Activated gamma-delta T cell (primary cell): ENCODE data around the gene CD164L2.
A peak's percentile ranks its signal among the peaks of the same experiment; 100 is the strongest.
"Not testable (repeated sequence)": the region's sequence is repeated elsewhere in the genome, so short reads cannot be mapped to it uniquely, and the experiment has no call there.

ENCODE experiments used
- DNase-seq: peaks from one replicate; lab custom pipeline; 2025; lab: John Stamatoyannopoulos, UW

The CD164L2 gene

DNA sequence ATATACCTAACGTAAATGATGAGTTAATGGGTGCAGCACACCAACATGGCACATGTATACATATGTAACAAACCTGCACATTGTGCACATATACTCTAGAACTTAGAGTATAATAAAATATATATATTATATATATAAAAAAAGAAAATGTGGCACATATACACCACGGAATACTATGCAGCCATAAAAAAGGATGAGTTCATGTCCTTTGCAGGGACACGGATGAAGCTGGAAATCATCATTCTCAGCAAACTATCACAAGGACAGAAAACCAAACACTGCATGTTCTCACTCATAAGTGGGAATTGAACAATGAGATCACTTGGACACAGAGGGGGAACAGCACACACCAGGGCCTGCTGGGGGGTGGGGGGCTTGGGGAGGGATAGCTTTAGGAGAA lies 1.7 kb upstream of the CD164L2 start:
- DNase-seq: not testable (repeated sequence)

DNA sequence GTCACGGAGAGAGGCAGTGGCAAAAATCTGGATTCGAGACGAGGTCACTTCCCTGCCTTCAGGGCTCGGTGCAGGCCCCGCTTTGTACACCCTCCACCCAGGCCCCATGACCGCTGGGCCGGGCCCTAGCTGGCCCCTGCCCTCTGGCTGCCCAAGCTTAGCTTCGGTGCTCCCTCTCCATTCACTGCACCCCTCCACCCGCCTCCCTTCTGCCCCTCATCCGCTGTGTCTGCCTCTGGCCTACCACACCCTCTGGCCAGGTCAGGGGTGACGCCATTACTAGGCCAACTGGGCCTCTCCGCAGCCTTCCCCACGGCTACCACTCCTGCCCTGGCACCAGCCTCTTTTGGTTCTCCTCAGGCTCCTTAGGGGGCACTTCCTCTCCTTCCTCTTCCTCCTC lies 528 bp upstream of the CD164L2 start:
- no peak for DNase-seq

DNA sequence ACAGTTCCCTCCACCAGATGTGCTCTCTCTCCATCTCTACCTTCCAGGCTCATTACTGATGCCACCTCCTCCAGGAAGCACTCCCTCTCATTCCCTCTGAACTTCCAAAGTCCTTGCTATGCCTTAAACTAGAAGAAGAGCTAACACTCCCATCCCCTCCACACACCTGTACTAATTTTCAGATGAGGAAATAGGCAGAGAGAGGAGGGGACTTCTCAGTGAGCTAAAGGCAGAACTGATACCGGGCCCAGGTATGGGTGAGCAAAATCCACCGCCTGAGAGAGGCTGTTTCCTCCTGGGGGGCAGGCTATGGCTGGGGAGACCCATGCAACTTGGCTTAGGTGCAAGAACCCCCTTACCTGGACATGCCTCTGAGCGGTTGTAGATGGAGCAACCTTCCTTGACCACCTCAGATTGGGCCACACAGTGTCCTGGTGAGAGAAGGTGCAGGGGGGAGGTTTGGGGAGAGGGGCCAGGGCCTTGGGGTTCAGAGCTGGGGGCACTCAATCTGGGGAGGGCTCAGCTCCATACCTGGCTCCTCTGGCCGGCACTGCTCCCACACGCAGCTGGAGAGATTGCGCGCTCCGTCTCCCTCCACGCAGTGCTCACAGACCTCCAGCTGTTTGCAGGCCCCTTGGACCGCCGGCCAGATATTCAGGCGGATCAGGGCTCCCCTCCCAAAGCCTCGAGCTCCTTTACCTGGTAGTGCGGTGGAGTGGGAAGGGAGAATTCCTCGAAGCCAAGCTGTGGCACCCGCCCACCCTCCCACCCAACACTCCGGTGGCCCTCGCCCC lies 967 bp downstream of the CD164L2 start:
- no peak for DNase-seq

DNA sequence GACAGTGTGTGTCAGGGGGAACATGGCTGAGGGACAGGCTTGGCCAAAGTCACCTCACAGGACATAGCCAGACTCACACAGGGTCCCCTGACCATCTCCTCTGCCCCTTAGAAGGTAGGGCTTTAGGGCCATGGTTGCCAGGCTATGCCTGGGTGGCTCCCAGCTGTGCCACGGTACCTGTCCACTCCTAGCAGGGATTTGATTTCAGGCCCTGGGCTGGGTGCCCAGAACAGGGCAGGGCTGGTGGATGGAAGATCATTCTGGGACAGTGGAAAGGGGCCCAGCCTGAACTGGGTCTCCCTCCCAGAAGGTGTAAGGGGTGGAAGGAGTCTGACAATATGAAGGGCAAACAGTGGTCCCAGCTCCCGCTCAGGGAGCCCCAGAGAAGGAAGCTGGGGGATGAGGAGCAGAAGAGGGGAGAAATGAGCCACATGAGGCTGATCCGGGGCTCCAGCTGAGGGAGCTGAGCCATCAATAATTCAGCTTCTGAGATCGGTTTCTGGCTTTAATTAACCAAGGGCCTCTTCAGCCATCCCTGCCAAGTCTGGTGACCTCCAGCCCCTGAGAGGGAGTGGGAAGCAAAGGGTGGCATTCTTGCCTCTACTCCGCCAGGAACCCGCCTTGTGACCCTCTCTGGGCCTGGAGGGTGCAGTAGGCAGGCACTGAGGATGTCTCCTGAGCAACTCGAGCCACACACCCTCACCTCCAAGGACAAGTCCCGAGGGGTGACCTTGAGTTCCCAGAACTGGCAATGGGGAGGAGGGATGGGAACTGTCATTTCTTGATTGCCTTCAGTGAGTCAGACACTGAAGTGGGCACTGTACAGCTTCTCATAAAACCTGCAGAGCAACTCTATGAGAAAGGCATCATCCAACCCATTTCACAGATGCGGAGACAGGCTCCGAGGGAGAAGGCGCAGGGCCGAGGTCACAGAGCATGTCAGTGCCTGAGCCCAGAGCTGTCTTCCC lies 2.1 kb downstream of the CD164L2 start:
- no peak for DNase-seq

DNA sequence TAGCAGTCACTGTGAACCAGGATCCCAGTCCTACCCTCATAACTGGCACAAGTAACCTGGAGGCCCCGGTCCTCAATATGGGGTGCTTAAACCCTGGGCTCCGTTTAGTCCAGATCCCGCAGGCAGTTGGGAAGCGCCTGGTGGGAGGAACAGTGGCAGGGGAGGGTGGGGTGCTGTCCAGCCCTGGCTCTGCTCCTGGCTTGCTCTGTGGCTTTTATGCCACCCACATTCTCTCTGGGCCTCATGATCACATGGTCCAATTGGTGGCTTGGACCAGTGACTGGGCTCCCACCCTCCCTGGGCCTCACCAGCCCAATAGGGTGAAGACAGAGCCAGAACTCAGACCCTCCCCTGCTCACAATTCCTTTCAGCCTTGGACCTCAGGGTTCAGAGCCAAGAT lies 2.9 kb downstream of the CD164L2 start:
- DNase-seq: no peak

DNA sequence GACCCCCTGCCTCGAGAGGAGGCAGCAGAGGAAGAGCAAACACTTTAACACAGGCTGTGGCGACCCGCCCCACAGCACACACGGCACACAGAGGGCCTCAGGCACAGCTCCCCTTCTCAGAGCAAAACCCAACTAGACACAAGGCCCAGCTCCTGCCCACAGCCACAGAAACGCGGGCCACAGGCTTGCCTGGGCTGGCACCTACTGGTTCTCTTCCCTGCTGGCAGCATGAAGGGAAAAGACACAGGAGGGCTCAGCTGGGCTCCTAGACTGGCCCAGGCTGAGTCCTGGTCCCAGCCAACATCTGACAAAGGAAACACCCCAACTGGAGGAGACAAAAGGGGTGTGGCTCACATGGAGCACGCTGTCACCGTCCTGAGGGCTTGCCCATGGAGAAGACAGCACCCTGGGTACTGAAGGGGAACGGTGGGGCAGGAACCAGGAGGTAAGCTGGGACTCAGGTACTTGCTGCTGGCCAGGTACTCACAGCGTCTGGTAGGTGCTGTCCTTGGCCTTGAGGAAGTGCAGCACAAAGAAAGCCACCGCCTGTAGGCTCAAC lies 3.5 kb downstream of the CD164L2 start:
- DNase-seq: no peak

DNA sequence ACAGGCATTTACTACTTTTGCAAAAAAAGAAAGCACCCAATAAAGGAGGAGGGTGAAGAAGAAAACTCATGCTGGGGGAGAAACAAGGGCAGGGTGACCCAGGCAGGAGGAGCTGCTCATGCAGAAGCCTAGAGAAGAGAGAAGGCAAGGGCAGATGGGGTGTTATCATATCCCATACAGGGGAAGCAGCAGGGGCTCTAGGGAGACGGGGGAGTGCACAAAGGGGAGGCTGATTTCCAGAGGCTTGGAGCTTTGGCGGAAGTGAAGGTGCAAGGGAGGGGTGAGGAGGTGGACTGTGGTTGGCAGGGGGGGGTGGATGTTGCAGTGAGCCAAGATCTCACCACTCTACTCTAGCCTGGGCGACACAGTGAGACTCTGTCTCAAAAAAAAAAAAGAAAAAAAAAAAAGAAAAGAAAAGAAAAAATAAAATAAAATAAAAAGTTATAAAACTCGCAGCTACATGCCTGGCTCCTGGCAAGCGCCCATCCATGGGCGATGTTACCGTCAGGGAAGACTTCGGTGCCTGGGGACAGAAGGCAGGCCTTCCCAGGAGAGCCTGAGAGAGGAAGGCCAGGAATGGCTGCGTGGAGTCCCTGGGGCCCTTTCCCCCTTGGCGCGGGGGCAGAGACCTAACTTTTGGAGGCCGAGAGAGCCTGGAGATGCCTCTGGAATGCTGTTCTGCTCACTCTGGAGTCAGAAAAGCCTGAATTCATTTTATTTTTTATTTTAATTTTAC lies 5.2 kb downstream of the CD164L2 start:
- DNase-seq: no peak

DNA sequence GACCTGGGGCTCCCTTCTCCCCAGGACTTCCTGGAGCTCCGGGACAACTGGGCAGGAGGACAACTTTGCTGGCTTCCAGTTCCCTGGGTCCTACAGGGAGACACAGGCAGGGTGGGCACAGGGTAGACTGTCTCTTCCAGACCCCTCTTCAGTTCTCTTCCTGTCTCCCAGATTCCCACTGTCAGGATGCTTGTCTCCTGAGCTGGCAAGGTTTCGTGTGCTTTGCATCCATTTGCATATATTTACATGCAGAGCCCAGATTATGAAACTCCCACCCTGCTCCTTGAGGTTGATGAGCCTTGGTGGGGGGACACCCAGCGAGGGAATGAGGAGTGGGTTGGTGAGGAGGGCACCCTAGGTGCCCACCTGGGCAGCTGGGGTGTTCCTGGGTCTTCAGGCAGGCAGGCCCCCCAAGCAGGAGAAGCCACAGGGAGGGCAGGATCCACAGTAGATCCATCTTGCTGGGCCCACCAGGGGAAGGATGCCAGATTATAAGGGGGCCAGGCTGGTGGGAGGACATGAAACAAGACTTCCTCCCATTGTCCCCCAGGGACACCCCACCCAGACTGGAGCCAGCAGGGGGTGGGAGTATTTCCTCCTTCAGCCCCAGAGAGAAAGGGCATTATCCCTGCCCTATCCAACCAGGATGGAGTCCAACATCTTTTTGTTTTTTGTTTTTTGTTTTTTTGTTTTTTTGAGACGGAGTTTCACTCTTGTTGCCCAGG lies 8.6 kb downstream of the CD164L2 start, which contains the start of gene FCN3:
Gene FCN3 (minus strand): TSS at position 463 of the 725 bp plus-strand sequence. CDS start 6 bp downstream, at position 457.
- DNase-seq: no peak

DNA sequence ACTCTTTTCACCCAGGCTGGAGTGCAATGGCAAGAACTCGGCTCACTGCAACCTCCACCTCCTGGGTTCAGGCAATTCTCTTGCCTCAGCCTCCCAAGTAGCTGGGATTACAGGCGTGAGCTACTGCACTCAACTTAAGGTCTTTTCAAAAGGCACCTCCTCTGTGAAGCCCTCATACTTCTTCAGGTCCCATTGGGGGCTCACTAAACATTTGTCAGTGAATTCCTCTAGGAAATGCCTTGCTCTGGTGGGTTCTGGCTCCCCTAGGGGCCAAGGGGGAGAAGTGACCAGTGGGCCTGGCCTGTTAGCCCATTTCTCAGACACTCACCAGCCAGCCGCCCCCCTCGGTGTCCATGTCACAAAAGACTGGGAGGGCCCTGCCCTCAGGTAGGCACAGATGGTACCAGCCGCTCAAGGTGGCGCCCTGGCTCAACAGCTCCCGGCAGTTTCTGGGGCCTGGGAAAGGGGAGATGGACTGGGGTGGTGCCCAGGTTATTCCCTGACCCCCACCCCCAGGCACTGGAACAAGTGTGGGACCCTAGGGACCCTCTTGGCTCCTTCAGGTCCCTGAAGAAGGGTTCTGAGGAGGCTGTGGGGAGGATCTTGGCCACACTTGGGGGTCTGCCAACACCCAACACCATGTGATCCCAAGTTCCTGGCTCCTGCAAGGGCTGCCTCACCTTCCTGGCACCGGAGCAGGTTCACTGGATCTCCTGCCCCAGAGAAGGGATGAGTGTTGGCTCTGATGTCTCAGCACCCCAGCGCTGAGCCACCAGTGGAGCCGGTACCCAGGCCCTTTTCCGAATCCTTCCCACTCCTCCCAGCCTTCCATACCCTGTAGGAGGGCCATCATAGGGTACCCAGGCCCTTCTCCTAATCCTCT lies 10.1 kb downstream of the CD164L2 start:
- DNase-seq: no peak

DNA sequence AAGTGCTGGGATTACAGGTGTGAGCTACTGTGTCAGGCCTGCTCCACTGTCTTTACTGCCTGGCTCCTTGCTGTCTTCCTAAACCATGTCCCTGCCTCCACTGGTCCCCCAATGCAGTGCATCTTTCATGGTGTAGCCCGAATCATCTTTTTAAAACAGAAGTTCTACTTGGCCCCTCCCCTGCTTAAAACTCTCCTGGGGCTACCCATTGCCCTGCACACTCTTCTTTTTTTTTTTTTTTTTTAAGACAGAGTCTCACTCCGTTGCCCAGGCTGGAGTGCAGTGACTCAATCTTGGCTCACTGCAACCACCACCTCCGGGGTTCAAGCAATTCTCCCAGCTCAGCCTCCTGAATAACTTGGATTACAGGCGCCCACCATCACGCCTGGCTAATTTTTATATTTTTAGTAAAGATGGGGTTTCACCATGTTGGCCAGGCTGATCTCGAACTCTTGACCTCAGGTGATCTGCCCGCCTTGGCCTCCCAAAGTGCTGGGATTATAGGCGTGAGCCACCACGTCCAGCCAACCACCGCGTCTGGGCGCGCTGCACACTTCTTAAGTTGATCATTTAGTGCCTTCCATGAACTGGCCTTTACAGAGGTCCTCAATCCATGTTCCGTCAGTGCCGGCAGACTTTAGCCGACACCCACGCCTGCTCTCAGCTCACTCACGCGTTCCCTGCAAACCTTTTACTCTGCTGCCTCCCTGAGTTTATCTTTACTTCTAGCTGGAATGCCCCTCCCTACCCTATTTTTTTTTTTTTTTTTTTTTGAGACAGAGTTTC lies 10.9 kb downstream of the CD164L2 start:
- no peak for DNase-seq

DNA sequence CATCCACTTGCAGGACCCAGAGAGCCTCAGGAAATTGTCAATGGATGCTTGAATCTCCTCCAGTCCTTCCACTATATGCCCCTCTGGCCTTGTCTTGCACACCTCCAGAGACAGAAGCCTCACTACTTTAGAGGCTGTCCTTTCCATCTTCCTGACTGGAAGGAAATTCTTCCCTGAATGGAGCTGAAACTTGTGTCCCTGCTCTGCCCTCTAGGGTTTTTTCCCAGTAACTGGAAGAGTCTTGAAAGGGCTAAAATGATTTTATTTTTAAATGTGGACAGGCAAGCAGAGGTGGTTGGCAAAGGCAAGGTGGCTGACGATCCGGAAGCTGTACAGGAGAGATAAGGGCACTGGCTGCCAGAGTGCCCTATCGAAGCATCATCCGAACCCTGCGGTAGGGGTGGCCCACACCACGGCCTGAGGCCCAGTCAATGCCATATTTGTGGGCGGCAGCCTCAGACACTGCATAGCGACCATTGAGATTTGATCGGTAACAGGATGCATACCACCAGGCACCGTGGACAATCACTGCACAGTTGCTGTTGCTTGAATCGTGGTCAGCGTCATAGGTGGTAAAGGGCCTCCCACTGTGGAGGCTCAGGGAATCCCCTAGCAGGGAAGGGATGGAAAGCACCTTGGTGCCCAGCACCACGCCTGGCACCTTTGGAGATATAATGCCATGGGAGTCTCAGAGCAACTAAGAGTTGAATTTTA lies 14.1 kb downstream of the CD164L2 start:
- no peak for DNase-seq

DNA sequence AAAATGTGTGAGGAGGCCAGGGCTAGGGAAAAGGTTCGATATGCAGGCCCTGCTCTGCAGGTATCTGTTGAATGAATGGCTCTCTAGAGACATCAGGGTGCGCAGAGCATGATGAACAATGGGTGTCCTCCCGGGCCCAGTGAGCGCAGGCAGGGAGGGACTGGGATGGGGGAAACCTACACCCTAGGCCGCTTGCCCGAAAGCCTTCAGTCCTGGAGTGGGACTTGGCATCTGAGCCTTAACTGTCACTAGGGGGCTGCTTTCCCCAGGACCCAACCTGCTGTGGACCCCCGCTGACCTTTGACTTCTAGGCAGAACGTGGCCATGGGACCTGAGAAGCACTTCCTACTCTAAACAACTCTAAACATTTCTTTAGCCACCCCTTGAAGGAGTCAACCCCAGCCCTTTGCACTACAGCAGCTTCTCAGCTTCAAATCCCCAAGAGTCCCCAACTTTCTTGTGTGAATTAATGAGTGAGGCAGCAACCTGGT lies 15.9 kb downstream of the CD164L2 start:
- no peak for DNase-seq

DNA sequence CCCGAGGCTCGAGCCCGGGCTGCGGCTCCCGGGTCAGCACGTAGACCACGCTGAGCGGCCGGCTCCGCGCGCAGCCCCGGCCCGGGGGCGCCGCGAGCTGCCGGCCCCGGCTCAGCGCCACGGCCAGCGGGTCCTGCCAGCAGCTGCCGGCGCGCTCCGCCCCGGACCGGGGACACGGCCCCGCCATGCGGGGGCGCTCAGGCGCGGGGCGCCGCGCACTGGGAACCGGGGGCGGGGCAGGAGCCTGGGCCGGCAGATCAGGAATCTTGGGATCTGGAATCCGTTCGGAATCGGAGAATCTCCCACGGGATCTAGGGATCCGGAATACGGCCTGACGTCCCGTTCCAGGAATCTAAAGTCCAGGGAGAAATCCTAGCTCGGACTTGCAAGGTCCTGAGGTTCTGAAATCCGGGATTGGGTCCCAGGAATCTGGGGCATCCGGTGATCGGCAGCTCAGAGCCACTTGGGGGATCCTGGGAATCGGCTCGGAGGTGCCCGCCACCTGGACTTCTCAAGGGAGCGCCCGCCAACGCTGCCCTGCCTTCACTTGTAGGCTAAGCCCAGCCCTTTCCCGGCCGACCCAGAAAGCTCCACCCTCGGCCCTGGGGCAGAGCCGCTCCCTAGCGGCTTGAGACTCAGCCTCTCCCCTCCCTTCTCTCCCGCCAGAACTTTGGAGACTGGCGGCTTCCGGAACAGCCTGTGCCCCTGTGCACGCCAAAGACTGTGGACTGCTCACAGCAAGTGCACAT lies 16.5 kb downstream of the CD164L2 start, which contains the start of gene MAP3K6:
Gene MAP3K6 (minus strand): TSS at position 551 of the 749 bp plus-strand sequence. CDS start 364 bp downstream, at position 187.
- DNase-seq: peak; percentile 29

DNA sequence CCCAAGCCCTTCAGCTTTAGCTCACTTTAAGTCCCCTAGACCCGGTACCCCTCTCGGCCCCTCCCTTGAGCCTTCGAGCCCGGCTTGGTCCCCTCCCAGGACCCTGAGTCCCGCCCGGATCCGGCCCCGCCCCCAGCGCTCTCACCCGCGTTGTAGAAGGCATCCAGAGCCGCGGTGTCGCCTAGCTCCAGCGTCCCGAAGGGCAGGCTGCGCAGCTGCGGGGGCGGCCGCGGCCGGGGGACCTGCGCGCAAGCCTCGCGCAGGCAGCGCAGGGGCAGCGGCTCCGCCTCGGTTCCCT lies 17.1 kb downstream of the CD164L2 start:
- peak; percentile 52 for DNase-seq

DNA sequence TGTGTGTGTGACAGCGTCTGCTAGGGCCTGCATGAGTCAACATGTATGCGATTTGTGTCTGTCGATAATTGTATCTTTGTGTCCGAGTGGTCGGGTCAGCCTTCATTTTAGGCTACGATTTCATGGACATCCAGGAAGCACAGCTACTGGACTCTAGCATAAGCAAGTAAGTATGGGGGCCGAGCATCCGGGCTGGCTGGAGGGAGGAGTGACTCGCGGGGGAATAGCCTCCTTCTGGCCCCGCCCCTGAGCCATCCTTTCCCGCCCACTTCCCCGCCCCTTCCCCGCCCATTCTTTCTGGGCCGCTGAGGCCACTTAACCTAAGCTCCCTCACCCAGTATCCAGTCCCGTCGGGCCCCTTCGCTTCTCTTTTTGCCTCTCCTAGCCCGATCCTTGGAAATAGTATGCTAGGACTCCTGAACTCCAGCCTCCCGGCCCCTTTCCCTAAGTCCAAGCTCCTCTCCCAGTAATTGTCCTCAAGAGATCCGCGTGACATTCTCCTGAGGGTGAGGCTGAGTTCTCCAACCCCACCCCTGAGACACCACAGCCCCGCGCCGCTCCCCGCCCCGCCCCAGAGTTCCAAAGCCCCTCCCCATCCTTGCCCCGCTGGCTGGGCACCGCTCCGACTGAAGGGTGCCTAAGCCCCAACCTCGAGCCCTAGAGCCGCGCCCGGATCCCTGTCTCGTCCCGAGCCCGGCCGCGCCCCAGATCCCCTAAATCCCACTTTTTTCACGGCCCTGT lies 17.6 kb downstream of the CD164L2 start:
- peak; percentile 54 for DNase-seq

DNA sequence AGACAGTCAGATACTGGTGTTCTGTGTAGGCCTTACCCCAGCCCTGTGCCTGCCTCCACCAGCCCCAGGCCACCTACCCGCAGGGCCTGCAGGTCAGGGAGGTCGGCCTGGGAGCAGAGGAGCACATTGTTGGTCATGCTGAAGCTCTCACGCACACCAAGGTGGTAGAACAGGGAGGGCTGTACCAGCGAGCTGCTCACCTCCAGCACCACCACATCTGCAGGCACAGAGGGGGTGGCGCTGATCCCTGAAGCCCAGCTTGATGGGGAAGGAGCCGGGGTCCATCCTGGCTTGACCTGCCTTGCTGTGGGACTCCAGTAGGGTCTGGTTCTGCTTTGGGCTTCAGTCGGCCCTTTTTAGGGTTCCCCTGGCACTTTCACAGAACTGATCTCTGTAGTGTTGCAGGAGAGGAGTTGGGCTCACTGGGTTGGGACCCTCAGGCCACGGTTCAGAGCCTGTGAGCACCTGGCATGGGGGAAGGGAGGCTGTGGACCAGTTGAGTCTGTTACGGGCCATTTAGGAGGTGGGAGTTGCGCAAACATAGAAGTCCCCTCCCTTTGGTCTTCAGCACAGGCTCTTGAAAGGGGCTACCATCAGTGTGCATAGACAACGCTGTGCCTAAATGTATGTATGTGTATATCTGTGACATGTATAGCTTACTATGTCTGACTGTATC lies 18.3 kb downstream of the CD164L2 start:
- DNase-seq: no peak
